Cardiac septum (tissue), 1 donor: ENCODE results near the gene TBX10. TPM values are rescaled to one million over a fixed set of nuclear protein-coding genes. Genes with fewer than 3 reads are reported as not detected.
"Not testable (repeated sequence)": the region's sequence is repeated elsewhere in the genome, so short reads cannot be mapped to it uniquely, and the experiment has no call there.

Experiments used
- DNase-seq: peaks from one replicate; pipeline ENCODE4 v3.0.0-alpha.2; 2020; ENCODE audit warnings: low spot score
- intact Hi-C: fragments of 100-400 bp; cut with DNase I; formaldehyde crosslinking; loops from one replicate; pipeline ENCODE4 v1.14.0; 2022
- total RNA-seq: library from RNA; stranded (reverse); fragmentation: NEBNext Ultra II Directional; extraction: Animal tissue kit (Norgen Biotek cat#: 25700); gene quantifications from one replicate; pipeline ENCODE4 v1.2.1, GENCODE V29; 2021
- donor health status: DM: no; HTN: no; CAD: no.

Gene TBX10
- total RNA-seq, 1 donor from 2014 or later, result not detected

GRCh38 chr11:67622905-67623304 is 16.7 kb downstream of the TBX10 start:
- DNase-seq, intact Hi-C loops: not testable (repeated sequence)

GRCh38 chr11:67621928-67622327 is 17.6 kb downstream of the TBX10 start:
- intact Hi-C loops, result not testable (repeated sequence)

GRCh38 chr11:67620621-67621020 is 18.9 kb downstream of the TBX10 start:
- DNase-seq, intact Hi-C loops: not testable (repeated sequence)

More at GRCh38 chr11:67621928-67622327, 17.6 kb downstream of the TBX10 start:
- not testable (repeated sequence) for DNase-seq

GRCh38 chr11:67619683-67620618 is 19.6 kb downstream of the TBX10 start:
- DNase-seq, intact Hi-C loops: not testable (repeated sequence)

GRCh38 chr11:67618901-67619659 is 20.5 kb downstream of the TBX10 start:
- DNase-seq, intact Hi-C loops: not testable (repeated sequence)

GRCh38 chr11:67617243-67617953 is 22.2 kb downstream of the TBX10 start:
- intact Hi-C loops, result no loop called here
- no peak for DNase-seq

GRCh38 chr11:67616431-67617242 is 22.9 kb downstream of the TBX10 start:
- DNase-seq, result no peak
- intact Hi-C loops, result no loop called here

GRCh38 chr11:67615728-67616430 is 23.7 kb downstream of the TBX10 start:
- DNase-seq, result no peak
- intact Hi-C loops, result no loop called here

- intact Hi-C loops, result no loop called here
- DNase-seq, result no peak
Measured at GRCh38 chr11:67614730-67615714, 24.5 kb downstream of the TBX10 start.

- intact Hi-C loops, result no loop called here
- no peak for DNase-seq
Measured at GRCh38 chr11:67613960-67614715, 25.4 kb downstream of the TBX10 start.

GRCh38 chr11:67613313-67613959 is 26.1 kb downstream of the TBX10 start:
- DNase-seq, result no peak
- intact Hi-C loops, result no loop called here

- intact Hi-C loops, result no loop called here
Measured at GRCh38 chr11:67612751-67613150, 26.8 kb downstream of the TBX10 start.

GRCh38 chr11:67611704-67612587 is 27.6 kb downstream of the TBX10 start:
- DNase-seq, result no peak
- intact Hi-C loops, result no loop called here

More at GRCh38 chr11:67612751-67613150, 26.8 kb downstream of the TBX10 start:
- no peak for DNase-seq

GRCh38 chr11:67611165-67611564 is 28.4 kb downstream of the TBX10 start:
- no peak for DNase-seq
- intact Hi-C loops, result no loop called here

GRCh38 chr11:67610302-67610868 is 29.2 kb downstream of the TBX10 start:
- intact Hi-C loops, result no loop called here
- DNase-seq, result no peak
